GM19463 (cell line): Measurements from ENCODE around the gene RAB33A.
"Not testable (repeated sequence)": the region's sequence is repeated elsewhere in the genome, so short reads cannot be mapped to it uniquely, and the experiment has no call there.

Experiments
- ATAC-seq: cut with Tn5 transposase; IDR thresholded peaks from one replicate; pipeline ENCODE4 v1.9.1; 2021; ENCODE audit warnings: mild to moderate bottlenecking, moderate library complexity; ENCODE audit not compliant: unreplicated experiment

The RAB33A gene

GRCh38 chrX:130231184-130231583 is 59.4 kb downstream of the RAB33A start:
- ATAC-seq, result not testable (repeated sequence)
